GM12892 (cell line): ENCODE results near the gene TMC5.

ENCODE experiments used
- POLR2AphosphoS5 ChIP-seq: IDR thresholded peaks from 2 replicates; pipeline ENCODE4 v1.6.1; 2011; ENCODE audit warnings: low read depth, low read length, control low read depth
- TAF1 ChIP-seq: IDR thresholded peaks from 2 replicates; pipeline ENCODE4 v1.6.1; 2011; ENCODE audit warnings: low read depth, mild to moderate bottlenecking, control low read depth, low read length, borderline replicate concordance

- TF ChIP-seq POLR2AphosphoS5 (no peak), TAF1 (no peak)
These were observed 99.9 kb downstream of the TMC5 start for GRCh38 chr16:19517424-19518089.
